Forelimb muscle (tissue), 1 donor: ENCODE data around the gene DUS1L. TPM values are rescaled to one million over a fixed set of nuclear protein-coding genes. Genes with fewer than 3 reads are reported as not detected.

ENCODE experiments used
- DNase-seq: peaks from one replicate; pipeline ENCODE4 v3.0.0-alpha.2; 2013; ENCODE audit warnings: low read depth
- polyA plus RNA-seq: library from polyadenylated mRNA; unstranded; fragments of 120-200 nt; gene quantifications from one replicate; pipeline ENCODE4 v1.2.1, GENCODE V29; 2013; ENCODE audit not compliant: insufficient read length

DUS1L gene
- polyA plus RNA-seq, 1 donor = 60.1 TPM

DNA sequence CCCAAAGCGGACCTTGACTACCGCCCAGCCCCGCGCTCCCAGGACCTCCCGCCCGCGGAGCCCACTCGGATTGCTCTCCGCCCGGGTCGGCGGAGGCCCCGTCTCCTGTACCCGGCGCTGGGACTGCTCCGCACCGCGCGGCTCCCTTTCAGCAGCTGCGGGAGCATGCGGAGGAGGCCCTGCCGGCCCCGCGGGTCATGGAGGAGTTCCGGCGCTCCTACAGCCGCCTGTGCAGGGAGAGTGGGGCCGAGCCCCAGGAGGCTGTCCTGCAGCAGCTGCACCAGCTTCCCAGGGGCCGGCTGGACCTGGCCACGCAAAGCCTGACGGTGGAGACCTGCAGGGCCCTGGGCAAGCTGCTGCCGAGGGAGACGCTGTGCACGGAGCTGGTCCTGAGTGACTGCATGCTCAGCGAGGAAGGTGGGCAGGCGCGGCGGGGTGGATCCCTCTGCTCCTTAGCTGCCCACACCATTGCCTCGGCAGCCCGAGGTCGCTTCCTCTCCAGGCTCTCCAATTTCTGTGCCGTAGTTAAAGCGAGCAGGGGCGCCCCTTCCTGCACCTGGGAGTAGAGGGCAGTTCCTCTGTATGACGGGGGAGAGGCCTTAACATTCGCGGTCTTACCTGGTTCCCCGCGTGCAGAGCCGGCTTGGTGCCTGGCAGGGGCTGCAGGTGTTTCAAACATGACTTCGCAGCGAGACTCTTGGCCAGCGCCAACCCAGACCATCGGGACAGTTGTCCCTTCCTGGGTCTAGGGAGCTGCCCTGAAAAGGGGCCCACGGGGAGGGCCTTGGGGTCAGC is 42.0 kb downstream of the DUS1L start:
- no peak for DNase-seq

DNA sequence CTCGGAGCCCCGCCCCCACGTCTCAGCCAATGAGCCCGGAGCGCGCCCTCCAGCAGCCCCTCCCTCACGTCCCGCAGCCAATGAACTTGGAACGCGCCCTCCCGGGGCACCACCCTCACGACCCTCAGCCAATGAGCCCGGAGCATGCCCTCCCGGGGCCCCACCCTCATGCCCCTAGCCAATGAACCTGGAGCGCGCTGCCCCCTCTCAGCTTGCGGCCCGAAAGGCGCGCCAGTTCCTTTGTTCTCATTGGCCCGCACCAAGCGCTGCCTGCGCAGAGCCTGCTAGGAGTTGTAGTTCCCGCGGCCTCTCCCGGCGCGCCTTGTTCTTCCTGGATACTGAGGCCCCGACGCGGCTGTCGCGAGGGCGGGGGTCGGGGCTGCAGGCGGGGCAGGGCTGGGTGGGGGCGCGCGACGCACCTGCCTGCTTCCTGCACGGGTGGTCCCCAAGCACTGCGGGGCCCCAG is 42.6 kb downstream of the DUS1L start, which contains the start of gene LRRC45:
TSS of gene LRRC45 (plus strand) at position 325 of the 466 bp plus-strand sequence. CDS start 339 bp downstream, outside the sequence.
- DNase-seq = peak; percentile 95

DNA sequence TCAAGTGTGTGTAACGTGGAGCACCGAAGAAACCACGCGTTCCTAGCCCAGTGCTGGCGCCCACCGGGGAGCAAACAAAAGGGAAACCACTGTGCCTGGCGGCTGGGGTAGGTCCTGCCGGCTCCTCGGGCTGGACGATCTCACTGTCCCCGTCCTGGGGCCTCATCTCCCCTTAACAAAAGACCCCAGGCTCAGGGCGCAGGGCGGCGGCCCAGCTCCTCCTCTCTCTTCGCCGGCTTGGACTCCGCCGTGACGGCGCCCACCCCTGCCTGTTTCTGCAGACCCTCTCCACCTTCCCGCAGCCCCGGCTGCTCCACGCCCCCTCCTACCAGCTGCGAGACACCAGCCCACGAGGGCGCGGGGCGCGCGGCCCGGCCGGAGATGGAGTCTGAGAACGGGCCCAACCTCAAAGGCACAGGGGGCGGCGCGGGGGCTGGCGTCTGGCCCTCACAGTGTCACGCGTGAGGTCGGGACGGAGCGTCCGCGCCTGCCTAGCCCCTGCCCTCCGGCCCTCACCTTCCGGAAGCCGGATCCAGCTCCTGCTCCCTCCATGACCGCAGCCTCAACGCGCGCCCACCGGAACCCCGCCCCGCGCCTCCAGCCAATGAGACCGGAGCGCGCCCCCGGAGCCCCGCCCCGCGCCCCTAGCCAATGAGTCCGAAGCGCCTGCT is 43.2 kb downstream of the DUS1L start, which contains the start of gene CENPX:
TSS of gene CENPX (minus strand) at position 569 of the 671 bp plus-strand sequence. CDS start at position 552, 17 bp downstream.
- no peak for DNase-seq

DNA sequence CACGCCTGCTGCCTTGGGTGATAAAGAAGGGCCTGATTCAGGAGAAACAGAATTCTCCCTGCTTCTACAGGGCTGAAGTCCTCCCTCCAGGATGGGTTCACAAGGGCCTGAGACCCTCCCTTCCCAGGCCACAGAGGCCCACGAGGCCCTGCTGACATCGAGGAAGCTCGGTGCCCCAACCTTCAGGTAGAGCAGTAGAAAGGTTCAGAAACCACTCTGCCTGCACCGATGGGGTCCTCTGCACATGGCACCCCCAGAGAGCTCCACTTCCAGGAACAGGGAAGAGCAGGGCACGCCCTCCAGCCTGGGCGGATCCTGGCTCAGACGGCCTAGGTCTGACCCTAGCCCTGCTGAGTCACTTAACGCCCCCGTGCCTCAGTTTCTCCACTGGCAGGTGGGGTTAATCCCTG is 43.7 kb downstream of the DUS1L start:
- no peak for DNase-seq

DNA sequence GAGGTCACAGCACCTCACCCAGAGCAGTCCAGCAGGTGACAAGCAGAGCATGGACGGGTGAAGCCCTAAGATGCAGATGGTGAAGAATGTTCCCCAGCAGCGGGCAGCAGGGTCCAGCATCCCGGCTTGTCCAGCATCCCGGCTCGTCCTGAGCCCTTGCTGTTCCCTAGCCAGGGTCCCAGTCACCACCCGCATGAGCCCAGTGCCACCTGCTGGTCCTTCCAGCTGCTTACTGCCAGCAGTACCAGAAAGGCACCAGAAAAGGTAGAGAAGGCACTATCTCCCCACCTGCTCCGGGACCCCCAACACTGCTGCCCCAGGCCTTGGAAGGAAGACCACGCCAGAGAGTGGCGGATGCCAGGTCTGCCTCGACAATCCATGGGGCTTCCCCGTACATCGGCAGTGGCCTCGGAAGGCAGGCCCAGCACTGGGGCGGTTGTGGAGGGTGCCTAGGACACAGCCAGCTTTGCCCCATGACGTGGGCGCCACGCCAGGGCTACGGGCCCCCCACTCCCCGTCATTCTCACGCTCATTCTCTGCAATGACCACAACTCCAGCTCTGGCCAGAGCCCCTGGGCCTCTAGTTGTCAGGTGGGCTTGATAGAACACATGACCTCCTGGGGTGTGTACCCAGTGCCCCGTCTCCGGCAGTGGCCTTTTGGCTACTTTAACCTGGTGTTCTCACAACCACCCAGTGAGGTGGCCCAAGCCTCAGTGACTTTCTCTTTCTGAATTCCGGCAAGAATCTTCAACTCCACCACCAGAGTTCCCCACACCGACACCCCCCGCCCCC is 44.3 kb downstream of the DUS1L start:
- no peak for DNase-seq

DNA sequence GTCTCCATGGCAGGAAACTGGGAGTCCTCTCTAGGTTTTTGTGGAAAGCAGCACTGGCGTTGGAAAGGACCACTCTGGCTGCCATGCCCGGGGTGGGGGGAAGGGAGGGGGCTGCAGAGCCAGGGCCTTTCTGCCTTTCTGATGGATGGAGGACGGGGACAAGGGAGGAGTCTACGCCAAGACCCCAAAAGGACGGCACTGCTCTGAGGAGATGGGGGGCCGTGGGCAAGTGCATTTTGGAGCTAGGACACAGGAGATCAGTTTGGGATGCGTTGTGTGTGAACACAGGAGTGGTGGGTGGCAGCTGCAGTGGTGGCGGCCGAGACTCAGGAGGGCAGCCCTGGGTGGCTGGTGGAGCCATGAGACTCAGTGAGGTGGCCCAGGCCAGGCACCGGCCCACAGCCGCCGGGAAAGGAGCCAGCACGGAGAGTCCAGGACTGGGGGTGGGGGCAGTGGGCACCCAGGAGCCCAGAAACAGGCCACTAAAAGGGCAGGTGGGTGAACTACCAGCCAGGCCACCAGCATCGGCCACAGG is 45.0 kb downstream of the DUS1L start:
- DNase-seq = no peak

DNA sequence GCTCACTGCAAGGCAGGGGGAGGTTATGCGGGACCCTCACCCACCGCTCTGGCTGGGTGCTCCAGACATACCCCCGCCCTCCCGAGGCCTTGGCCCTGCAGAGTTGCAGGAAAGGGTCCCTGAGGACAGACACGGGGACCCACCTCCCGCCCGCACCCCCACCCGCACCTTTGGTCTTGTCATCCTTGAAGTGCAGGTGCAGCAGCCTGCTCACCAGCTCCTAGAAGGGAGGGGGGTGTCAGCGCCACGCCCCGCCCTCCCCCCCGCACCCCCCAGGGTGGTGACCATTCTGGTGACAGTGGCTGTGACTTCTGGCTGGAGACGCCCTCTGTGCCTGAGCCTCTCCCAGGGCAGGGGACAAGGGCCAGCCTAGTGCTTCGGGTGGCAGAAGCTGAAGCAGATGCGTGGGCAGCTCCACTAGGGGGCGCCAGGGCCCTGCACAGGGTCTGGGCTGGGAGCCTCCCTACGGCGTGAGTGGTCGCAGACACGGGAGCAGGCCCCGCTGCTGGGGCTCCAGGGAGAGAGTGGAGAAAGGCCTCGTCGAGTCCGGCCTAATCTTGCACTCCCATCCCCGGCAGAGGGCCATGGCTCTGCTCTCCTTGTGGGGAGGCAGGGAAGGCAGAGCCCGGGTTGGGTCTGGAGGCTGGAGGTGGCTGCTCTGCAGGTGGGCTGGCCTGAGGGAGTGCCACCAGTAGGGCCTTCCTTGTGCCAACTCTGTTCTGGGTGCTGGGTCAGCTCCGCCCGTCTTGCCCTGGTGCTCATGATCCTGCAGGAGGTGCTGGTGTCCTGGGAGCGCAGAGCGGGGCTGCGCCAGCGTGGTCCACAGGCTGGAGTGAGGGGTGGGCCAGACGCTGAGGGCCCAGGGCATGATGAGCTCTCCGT is 45.7 kb downstream of the DUS1L start:
- no peak for DNase-seq

DNA sequence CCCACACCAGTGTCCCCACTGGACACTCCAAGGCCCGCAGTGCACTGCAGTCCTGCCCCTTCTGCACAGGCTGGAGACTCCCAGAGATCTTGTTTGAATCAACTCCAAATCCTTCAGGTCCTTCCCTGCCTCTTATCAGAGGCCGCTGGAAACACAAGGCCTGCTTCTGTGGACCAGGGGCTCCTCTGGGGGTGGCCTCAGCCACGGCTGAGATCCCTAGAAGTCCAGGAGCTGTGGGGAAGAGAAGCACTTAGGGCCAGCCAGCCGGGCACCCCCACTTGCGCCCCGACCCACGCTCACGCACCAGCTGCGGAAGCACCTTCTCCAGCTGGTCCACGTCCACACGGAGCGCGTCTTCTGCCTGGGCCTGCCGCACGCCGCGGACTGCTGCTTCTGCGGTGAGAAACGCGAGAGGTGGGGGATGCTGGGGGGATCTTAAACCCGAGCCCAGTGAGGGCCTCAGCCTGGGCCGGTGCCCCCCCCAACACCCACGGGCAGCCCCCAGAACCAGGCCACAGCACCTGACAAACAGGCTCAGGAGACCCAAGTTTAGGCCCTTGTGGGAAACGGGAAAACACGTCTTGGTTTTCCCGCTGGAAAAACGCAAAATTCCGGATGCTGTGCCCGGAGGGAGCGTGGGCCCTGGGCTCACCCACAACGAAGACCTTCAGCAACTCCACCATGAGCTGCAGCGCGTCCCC is 46.5 kb downstream of the DUS1L start:
- DNase-seq = no peak

DNA sequence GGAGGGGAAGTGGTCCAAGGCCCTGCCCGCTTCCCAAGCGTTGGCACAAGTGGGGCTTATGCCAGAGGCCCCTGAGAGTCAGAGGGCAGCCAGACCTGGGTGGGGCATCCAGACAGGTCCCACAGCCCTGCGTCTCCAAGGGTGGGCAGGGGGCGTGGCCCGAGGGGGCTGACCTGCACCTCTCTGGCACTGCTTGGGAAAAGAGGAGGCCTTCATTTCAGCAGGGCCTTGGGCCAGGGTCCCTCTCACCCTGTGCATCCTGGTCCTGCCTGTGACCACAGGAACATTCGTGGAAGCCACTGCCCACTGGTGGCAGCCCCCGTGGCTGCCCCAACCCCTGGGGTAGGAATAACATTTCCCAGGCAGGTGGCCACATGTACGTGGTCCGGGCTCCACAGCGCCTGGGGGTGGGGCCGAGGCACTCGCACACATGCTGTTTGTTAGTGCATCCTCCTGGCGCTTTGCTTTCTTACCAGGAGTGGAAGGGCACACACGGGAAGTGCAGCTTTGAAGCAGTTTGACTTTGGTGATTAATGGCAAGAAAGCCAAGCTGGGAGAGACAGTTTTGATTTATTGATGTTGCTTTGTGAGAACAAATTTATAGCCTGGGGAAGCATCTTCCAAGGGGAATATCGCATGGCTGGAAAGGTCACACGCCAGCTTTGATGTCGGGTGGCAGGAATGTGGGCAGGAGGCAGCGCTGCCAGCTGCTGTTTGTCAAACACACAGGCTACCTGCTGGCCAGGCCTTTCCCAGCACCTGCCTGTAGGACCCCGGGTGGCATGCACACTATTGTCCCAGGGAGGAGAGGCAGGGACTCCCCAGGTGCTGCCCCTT is 47.2 kb downstream of the DUS1L start:
- DNase-seq = no peak

DNA sequence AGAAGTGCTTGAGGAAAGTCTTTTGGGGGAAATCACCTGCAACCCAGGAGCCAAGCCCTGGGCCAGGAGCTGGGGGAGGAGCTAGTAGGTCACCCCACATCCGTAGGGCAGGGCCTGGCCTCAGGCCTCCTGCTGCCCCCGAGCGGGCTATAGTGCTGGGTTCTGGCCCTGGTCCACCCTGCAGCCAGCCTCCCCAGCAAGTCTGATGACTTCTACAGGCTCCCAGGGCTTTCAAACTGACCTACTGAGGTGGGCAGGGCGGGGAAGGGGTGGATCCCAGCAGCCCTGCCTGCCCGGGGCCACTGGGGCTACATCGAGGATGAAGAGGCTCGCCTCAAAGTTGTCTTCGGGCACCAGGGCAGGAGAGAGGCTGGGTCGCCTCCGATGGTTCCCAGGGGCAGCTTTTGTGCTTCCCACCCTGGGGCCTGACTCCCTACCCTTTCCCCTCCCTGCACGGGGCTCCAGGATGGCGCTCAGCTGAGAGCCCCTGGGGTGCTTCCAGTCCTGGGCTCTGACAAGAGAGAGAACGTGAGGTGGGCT is 47.9 kb downstream of the DUS1L start:
- no peak for DNase-seq

DNA sequence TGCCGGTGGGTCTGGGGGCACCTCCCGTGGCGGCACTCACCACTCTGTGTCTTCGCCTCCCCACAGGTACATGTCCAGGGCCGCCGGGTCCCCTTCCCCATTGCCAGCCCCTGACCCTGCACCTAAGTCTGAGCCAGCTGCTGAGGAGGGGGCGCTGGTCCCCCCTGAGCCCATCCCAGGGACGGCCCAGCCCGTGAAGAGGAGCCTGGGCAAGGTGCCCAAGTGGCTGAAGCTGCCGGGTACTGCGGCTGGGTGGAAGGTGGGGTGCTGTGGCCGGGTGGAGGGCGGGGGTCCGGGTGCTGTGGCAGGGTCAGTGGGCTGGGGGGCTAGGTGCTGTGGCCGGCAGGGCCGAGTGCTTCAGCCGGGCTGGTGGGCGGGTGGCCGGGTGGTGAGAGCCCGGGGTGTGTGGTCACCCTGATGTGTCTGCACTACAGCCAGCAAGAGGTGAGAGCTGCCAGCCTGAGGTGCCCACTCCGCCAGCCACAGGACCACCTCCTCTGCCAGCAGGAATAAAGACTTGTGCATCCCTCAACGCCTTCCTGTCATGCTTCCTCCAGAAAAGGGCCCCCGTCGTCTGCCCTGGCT is 48.6 kb downstream of the DUS1L start:
- no peak for DNase-seq

DNA sequence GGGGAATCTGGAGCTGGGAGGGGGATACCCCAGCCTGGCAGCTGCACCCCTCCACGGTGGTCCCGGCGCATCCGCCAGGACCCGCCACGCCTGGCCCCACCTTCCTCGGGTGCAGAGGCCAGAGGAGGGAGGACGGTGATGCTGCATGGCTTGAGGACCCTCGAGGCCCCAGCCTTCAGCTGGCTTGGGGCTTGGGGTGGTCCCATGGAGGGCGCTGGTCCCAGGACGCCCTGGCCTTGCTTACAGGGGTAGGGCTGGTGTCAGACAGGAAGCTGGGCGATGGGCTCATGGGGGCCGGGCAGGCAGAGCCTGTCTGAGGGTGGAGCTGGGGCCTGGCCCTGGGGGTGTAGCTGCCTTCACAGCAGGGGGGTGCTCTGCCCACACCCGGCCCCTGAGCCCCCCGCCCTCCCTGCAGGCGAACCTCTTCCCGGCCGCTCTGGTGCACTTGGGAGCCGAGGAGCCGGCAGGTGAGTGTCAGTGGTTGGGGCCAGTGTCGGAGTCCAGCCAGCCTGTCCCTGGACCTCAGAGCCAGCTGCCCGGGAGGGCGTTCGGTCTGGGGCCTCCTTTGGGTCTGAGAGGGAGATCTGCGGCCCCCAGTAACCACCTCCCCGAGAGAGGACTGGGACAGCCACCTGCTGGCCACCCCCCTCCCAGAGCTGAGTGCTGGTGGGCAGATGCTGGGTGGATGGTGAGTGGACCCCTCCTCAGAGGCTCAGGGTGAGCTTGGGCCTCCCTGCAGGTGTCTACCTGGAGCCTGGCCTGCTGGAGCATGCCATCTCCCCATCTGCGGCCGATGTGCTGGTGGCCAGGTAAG is 49.3 kb downstream of the DUS1L start:
- no peak for DNase-seq

DNA sequence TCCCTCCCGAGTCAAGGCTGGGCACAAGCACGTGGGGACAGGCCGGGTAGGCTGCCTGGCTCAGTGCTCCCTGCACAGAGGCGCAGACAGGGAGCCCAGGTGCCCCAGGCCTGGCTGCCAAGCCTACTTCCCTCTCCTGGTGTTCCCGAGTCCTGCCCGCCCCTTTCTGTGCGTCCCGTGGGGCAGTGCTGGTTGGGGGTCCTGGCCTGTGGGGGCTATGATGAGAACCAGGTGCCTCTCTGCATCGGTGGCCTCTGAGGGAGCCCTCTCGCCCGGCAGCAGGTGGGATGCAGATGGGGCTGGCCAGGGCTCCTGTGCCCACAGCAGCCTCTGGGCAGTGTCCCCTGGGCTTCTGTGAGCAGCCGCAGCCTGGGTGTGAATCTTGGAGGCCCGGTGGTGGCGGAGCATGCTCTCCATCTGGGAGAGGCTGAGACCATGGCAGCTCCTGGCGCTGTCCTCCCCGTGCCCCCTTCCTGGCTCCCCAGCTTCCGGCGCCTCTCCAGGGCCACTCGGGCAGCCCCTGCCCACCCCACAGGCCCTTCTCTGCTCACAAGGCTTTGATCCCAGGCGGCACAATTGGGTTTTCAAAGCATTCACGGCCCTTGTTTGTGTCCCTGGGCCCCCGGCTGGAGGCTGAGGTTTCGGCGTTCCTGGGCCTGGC is 50.2 kb downstream of the DUS1L start:
- DNase-seq = no peak

DNA sequence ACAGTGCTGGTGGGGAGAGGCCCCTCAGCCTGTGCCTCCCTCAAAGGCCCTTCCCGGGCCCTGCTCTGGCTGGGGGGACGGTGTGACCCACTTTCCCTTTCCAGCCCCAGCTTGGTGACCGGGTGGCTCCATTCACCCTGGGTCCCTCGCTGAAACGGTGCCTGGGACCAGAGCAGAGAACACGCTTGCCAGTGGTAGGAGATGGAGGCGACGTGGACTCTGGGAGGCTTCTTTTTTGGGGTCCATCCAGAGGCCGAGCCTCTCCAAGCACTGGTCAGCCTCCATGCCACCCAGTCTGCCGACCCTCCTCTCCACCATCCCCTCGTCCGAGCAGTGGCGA is 50.7 kb downstream of the DUS1L start:
- DNase-seq = no peak

DNA sequence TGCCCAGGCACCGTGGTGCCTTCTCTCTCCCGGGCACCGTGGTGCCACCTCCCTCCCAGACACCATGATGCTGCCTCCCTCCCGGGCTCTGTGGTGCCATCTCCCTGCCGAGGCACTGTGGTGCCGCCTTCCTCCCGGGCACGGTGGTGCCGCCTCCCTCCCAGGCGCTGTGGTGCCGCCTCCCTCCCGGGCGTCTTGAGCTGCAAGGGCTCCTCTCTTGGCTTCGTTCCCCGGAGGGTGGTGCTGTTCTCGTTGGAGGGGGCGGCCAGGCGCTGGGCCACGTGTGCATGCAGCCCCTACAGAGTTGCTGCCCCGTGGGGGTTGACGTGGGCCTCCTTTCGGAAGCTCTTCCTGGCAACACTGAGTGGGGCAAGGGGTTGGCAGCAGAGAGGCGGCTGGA is 51.2 kb downstream of the DUS1L start:
- no peak for DNase-seq

DNA sequence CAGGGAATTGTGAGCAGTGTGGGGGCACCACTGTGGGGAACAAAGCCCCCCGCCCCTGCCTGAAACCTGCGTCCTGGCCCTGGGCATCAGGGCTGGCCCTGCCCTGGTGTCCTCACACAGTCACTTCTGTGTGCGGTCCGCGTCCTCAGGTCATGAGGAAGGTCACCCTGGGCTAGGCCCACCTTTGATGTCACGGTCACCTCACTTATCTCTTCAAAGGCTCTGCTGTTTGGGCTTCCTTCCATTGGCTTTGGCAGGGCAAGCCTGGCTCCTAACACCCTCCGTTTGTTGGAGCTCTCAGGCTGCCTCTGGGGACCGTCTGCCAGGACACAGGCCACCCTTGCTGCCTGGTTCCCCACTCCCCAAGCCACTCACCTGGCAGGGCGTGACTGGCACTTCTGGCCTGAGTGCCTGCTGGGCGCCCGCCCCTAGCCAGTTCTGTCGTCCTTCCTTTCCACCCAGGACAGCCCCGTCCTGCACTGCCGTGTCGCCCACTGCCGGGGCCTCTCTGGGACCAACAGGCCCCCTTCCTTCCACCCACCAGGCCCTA is 51.8 kb downstream of the DUS1L start:
- DNase-seq = no peak

DNA sequence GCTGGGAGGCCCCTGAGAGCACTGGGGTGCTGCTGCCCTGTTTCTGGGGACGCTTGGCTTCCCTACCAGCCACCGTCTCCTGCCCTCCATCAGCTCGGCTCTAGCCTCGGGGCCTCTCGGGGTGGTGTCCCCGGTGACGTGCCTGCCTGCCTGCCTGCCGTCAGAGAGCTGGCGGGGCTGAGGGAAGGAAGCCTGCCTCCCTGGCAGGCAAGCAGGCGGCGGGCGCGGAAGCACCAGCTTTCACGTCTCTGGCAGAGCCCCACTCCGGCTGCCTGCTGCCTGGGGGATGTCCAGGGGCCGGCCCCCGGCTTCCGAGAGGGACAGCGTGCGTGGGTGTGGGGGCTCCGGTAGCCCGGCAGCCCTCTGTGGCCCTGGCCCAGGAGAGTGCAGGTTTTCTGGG is 52.3 kb downstream of the DUS1L start:
- DNase-seq = no peak
